HG03025 (cell line): ENCODE measurements around the gene EXOC6B.

Experiments used
- ATAC-seq: cut with Tn5 transposase; IDR thresholded peaks from one replicate; pipeline ENCODE4 v1.9.1; 2021; ENCODE audit warnings: mild to moderate bottlenecking, moderate library complexity; ENCODE audit not compliant: unreplicated experiment, low FRiP score

The EXOC6B gene

DNA sequence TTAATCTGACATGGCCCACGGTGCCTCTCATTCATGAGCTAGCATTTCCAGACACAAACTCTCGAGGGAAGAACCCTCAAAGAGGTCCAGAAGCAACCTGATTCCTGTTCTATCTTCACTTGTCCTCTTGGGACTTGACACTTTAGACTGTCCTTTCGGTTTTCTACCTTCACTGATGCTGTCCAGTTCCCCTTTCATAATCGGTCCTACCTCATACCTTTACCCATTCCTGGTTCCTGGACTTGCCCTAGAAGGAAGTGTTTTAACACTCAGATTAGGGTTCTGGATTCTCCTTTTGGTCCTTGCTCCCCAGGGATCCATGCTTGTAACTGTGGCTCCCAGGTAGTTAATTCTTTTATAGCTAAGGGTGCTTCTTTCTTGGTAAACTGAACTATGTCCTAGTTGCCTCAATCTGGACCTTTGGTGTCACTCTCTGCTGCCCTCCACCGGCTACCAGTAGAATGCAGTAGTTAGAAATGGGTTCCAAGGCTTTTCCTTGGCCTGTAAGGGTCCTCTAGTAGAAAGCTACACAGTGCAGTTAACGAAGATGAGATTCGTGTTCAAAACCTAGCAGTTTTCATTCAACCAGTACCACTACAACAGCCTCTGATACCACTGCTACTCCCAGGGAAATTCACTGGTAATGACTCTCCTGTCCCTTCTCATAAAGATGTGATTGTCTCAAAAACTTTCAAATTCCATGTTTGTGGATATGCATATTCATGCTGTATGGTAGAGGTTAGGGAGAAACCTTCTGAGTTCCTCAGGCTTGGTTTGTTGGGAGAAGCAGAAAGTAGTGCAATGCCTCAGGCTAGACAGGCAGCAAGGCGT is 500.0 kb downstream of the EXOC6B start:
- peak; percentile 82 for ATAC-seq

DNA sequence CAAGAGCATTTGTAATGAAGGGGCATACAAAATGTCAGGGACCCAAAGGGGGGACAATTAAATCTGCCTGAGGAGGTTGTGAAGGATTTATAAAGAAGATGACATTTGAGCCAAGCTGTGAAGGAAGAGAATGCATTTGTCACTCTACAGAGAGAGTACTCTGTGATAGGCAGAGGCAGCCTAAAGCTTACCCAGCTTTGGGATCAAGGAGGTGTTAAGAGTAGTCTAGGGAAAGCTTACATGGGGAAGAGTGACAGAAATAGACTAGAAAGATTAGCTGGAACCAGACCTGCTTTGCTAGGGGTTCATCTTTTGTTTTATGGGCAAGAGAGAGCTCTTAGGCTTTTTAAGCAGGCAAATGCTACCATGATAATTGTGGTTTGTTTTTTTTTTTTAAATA is 509.1 kb downstream of the EXOC6B start:
- no peak for ATAC-seq

DNA sequence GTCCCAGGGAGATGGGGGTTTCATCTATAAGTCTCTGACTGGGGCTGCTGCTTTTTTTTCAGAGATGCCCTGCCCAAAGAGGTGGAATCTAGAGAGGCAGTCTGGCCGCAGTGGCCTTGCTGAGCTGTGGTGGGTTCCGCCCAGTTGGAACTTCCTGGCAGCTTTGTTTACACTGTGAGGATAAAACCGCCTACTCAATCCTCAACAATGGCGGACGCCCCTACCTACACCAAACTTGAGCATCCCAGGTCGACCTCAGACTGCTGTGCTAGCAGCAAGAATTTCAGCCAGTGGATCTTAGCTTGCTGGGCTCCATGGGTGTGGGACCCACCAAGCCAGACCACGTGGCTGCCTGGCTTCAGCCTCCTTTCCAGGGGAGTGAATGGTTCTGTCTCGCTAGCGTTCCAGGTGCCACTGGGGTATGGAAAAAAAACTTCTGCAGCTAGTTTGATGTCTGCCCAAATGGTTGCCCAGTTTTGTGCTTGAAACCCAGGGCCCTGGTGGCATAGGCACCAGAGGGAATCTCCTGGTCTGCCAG is 525.6 kb downstream of the EXOC6B start:
- no peak for ATAC-seq

DNA sequence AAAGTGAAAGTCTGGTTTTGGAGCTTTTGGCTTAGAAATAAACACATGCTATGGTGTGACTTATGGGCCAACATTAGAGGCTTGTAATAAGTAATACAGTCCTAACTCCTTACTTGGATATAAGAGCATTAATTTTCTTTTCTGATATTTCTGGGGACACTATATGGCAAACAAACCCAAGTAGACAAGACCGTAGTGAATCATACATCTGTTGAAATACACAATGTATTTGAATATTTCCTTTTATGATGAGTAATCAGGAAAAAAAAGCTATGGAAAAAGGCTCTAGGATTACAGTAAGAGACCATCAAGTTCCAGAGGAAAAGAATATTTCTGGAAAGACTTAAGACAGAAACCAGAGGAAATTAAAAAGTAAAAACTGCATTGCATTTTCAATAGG is 532.2 kb downstream of the EXOC6B start:
- ATAC-seq, result no peak

DNA sequence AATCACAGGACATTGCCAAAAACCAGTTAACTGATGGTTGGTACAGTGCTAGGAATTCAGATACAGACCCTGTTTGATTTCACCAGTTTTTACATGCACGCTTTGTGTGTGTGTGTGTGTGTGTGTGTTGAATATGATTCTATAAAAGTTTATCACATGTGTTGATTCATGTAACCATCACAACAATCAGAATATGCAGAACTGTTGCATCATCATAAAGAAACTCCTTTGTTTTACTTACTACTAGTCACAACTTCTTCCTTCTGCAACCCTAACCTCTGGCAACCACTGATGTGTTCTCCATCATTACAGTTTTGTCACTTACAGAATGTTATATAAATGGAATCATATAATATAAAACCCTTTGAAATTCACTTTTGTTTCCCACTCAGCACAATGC is 533.4 kb downstream of the EXOC6B start:
- no peak for ATAC-seq

DNA sequence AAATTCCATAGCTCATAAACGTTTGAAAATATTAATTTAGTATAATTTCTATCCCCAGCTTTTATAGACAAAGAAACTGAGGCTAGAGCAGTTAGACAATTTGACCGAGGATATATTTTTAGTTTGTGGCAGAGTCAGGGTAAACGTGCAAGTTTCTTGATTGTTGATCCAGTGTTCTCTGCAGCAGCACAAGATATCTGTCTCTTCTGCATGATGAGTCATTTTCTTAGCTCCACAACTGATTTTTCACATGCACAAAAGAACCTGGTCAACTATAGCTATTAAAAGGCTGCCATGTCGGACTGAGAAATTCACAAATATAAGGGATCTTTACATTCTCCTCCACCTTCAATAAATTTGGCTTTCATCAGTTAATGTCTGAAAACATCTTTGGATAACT is 534.8 kb downstream of the EXOC6B start:
- ATAC-seq, result no peak

DNA sequence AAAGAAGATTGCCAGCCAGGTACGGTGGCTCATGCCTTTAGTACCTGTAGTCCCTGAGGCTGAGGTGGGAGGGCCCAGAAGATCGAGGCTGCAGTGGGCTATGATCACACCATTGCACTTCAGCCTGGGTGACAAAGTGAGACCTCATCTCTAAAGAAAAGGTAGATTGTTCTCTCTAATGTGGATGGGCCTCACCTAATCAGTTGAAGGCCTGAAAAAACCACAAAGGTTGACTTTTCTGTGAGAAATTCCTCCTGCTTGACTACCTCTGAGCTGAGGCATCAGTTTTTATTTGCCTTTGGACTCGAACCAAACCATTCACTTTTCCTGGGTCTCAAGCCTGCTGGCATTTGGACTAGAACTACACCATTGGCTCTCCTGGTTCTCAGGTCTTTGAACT is 536.1 kb downstream of the EXOC6B start:
- ATAC-seq, result no peak

DNA sequence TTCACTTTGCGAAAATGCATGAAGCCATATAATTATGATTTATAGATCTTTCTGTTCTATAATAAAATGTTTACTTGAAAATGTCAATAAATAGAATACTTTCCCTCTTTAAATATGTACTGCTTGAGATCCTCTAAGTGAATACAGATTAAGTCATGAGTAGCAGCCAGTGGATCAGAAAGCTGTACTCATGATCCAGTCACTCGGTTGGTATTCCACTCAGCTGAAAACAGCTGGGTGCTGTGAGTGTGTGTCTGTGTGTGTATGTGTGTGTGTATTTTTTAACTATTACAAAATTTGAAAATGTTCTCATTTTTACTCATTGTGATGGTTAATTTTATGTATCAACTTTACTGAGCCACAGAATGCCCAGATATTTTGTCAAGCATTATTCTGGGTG is 536.5 kb downstream of the EXOC6B start:
- ATAC-seq, result no peak

DNA sequence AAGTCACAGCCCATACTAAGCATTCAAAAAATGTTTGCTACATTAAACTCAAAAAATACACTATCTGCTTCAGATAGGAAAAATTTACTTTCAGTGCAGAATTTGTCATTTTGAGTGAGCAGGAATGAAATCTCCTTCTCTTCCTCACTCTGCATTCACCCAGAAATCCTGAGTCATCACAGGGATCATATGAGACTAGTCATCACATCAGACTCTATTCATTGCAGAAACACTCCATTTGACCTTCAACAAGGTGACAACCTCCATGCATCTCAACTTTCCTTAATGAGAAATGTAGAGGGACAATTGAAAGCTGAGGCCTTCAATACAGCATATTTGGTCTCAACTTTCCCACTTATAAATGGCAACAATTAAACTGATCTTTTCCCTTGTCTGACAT is 547.8 kb downstream of the EXOC6B start:
- ATAC-seq, result no peak

DNA sequence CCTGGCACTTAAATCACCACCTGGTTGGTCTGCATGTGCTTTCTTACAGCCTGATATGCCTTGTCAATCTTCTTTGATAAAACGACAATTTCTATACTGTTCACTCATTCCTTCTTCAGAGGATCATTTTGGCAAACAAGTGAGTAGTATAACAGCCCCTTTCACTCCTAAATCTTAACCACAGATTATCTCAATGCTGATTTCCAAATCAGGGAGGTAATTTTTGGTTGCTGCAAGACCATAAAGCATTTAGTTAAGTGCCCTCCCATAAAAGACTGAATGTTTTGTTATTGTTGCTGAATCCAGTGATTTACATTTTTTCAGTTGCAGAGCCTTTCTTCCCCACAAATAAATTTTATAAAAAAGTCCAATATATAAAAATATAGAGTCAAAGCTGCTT is 549.0 kb downstream of the EXOC6B start:
- ATAC-seq, result no peak

DNA sequence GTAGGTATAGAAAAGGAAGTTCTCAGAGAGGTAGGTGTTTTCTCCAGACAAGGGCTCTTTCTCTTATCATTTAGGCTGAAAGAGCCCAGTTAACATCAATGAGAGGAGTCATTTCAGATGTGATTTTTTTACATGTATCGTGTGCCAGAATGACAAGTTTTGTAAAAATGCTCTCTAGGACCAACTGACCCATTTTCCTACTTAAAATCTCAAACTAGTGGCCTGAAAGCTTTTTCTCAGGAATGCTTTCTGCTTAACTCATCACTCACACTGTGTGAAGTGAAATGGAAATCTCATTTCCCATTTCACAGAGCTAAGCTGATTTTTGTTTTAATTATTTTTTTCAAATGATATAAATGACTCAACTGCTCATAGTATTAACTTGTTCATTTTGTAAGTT is 549.5 kb downstream of the EXOC6B start:
- ATAC-seq, result no peak

DNA sequence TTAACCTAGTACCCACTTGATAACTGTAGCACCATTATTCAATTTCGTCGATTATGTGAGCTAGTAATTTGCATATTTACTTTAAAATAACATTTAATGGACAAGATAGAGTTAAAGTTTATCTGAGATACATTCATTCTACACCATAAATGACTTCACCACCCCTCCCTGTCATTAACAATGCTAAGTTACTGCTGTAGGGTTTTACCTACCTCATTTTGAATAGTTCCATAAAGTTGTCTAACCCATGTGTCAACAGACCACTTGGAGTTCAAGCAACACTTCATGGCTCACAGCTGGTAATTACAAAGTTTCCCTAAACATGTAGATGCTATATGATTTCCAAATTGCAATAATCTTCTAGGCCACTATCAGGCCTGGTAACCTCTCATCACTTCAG is 550.7 kb downstream of the EXOC6B start:
- ATAC-seq, result no peak

DNA sequence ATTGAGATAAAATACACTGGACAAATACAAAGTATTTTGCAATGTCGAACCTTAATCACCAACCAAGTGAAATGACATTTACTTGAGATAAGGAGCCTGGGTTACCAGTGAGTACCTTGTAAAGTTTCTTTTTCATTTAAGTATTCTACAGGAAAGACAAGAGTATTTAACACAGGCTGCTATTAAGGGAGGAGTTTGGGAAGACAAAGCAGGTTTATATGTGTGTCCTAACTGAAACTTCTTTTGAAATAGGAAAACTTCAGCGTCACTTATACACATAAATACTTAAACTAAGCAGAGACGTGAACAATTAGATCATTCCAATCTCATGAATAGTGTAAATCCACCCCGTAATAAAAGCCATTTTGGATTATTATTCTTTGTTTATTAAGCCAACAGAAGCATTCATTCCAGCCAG is 551.4 kb downstream of the EXOC6B start:
- ATAC-seq, result no peak

DNA sequence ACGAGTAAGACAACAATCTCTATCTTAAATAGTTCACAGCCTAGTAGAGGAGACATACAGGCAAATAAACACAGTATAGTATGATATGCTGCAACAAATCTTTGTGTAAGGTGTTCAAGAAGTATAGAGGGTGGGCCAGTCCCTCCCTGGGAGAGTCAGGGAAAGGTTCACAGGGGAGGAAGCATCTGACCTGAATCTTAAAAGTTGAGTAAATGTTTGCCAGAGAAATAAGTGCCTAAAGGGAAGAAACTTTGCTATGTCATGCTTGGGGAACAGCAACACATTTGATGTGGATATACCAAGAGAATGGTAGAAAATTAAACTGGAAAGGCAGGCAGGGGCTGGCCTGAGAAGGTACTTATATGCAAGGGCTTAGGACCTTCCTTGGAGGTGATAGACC is 552.4 kb downstream of the EXOC6B start:
- no peak for ATAC-seq

DNA sequence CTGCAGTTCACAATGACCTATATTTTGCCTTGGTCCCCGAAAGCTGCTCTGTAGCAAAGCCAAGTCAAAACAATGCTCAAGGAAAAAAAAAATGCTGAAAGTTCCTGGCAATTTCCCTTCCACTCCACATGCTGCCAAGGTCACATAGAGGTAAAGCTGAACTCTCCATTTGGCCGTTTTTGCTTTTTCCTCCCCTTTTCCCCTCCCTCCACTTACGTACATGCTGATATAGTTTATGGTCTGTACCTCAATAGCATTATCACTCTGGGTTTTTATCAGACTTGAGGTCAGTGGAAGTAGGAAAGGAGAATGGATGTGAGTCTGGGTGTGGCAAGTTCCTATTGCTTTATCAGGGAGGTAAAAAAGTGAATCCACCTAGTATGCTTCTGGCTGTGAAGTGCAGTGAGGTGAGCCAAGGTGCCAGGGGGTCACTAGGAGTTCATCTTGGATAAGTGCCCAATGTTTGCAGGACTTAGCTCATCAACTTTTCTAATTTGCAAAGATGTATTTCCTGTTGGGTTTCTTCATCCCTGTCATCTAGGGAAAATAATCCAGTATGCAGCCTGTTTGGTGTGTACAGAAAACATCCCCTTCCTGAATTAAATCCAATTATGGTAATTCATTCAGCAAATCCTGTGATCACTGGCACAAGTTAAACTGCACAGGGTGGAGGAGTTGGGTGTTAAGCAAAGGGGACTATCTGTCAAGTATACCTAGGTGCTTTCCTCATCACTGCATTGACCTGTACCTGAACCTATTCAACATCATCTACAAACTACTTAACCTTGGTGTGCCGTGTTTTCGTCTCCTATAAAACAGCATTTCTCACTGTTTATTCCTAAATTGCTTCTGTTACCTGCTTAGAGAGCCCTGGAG is 553.8 kb downstream of the EXOC6B start:
- no peak for ATAC-seq

DNA sequence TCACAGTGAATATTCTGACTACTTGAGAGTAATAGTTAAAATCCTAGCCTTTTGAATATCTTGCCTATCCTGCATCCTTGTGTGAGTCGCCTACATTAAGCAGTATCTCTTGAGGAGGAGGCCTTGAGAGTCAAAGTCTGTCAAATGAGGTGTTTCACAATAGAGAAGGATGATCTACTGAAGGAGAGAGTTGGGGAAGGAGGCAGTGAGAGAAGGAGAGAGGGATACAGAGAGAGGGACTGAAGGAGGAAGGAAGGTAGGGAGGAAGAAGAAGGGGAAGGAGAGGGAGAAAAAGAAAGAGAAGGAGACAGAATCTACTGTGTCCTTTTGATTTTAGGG is 554.6 kb downstream of the EXOC6B start:
- ATAC-seq, result no peak

DNA sequence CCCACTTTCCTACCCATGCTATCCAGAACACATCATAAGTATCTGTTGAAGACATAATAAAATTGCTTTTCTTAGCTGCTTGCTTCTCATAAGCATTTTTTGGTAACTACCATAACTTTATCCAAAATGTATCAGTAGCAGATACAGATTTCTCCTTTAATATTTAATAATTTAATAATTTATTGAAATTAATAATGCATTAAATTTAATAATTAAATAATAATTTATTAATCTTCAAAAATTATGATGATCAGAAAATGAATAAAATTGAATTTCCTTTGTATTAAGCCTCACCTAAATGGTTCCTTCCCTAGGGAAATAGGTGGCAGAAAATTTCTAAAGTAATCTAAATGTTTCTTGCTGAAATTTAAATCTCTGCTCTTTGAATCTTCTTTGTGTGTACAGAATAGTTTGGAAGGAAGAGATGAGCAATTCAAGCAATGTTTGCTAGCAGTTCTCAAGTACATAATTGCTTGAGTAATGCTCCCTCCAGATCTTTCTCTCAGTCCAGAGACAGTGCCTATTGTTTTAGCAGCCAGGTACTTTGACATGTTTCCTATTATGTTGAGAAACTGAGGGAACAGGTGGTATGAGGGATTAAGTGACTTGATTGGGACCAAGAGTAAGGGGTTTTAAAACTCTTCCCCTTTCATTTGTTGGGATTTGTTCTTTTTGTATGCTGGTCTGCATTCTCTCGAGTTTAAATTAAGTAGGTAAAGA is 555.1 kb downstream of the EXOC6B start:
- ATAC-seq, result no peak

DNA sequence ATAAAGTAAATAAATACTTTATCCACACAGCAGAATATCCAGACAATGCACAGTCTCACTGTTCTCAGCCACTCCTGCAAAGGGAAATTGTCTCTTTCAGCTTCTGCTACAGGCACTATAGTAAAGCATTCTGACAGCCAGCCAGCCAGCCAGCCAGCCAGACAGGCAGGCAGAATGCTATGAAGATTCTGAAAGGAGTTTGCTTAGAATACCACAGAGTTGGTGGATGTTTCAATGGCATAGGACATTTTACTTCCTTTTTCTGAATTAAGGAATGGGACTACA is 562.1 kb downstream of the EXOC6B start:
- no peak for ATAC-seq

DNA sequence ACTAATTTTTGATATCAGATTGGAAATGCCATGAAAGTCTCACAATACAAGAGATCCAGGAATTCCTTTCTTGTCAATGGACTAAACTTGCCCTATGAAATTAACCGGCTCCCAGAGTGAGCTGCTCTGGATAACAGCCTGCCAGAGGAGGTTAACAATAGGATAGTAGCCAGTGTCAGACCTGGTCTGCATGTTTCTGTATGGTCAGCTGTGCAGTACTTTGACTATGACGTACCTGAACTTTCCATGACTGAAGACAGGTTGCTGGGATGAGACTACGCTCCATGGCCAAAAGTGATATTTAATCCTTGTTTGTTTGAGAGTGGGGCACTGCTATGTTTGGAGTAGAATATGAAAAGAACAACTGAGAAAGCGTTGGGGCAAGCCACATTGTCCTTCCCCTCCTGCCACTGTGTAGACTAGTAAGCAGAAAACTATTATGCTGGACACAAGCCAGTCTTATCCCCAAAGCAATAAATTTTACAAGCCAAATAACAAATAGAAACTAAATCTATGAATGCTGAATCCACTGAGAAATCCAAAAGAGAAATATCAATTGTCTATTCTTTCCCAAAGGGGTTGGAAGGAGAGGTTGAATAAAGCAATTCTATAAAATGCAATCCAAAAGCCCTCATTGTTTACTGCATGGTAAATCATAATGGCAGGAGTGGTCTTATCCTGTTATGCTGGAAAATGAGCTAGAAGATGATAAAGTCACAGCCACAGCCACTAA is 562.6 kb downstream of the EXOC6B start:
- no peak for ATAC-seq

DNA sequence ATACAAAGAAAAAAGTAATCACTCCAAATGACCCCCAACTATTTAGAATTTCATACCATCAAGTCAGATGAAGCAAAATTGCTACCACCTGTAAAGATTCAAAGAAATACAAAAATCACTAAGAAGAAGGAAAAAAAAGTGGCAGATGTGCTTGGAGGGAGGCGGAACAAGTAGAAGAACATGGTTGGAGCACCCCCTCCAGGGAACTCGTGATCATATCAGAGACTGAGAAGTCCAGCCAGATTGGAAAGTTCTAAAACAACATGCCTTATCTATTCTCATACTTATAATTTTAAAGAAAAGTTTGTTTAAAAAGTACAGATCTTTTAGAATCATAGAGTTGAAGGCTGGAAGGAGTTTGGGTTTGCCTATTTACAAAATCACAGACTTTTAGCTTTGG is 564.8 kb downstream of the EXOC6B start:
- ATAC-seq, result no peak

DNA sequence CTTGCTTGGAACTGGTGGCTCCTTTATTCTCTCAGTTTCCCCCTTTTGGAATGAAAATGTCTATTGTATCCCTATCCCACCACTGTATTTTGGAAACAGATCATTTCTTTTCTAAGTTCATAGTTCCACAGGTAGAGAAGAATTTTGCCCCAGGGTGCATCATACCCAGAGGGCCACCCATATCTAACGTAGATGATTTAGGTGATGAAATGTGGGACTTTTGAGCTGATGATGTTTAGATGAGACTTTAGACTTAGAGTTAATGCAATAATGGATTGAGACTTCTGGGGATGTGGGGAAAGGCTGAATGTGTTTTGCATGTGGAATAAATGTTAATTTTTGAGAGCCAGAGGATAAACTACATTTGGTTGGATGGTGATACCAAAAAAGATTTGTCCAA is 570.3 kb downstream of the EXOC6B start:
- no peak for ATAC-seq
